Mucosa of stomach (tissue), 1 donor: Measurements from ENCODE around the gene HTRA2.

Source experiments
- H3K27me3 ChIP-seq: one replicate; pipeline ENCODE4 v1.7.0; 2013; ENCODE audit warnings: mild to moderate bottlenecking, low read length; ENCODE audit not compliant: control insufficient read depth, insufficient read depth
- H3K36me3 ChIP-seq: one replicate; pipeline ENCODE4 v1.7.0; 2013; ENCODE audit warnings: low read length; ENCODE audit not compliant: control insufficient read depth, insufficient read depth
- H3K4me1 ChIP-seq: one replicate; pipeline ENCODE4 v1.7.0; 2013; ENCODE audit warnings: mild to moderate bottlenecking, low read length; ENCODE audit not compliant: control insufficient read depth, insufficient read depth
- H3K4me3 ChIP-seq: one replicate; pipeline ENCODE4 v1.7.0; 2013; ENCODE audit warnings: low read length
- H3K9ac ChIP-seq: one replicate; pipeline ENCODE4 v1.7.0; 2013; ENCODE audit warnings: mild to moderate bottlenecking, low read length, moderate library complexity
- H3K9me3 ChIP-seq: one replicate; pipeline ENCODE4 v1.7.0; 2013; ENCODE audit warnings: mild to moderate bottlenecking, low read length, moderate library complexity; ENCODE audit not compliant: control insufficient read depth
- donor health status: Pancreatic carcinoma.

Gene HTRA2

DNA sequence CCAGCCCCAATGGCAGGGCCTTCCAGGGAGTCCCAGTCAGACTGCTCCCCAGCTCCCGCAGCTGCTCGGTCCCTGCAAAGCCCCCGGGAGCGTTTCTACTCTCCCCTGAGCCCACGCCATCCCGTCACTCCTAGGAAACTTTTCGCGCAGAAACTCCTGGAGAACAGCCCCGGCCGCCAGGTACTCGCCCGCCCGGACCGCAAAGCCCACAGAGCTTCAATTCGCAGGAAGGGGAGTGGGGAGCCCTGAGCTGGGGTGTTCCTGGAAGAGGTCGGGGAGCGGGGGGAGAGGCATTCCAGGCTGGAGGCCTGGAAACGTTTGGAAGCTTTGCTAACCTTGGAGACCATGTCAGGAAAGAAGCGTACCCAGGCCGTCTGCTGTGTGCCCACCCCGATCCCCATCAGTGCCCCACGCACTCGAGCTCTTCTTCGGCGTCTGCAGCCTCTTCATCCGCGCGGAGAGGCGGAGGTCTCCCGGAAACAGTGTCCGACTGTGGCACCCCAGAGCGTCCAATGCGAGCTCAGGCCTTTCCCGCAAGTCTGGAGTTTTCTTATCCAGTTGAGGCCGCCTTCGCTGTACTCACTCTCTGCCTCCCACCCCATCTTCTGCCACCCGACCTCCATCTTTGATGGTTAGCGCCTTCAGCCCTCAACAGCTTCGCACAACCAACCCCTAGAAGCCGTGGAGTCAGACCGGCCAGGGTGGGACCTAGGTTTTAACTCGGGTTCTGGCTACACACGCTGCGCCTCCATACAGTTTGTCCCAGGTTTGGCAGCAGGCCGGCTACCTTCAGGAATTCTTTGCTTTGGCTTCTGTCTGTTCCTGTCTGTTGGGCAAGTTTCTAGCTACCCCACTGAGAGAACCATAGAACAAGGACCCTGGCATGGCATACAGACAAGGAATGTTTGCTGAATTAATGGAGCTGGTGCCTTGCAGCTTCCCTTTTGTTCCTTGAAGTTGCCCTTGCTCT lies 25.9 kb upstream of the HTRA2 start:
- no peaks in the 10 kb centered on the region for H3K36me3 ChIP-seq
- peak overlapping the region; percentile 99 for H3K9ac ChIP-seq
- H3K4me1 ChIP-seq = peaks cover 58% of the 10 kb centered on the region
- peak overlapping the region; percentile 88 for H3K4me3 ChIP-seq
- no peaks in the 10 kb centered on the region for H3K9me3 ChIP-seq
- peaks cover 33% of the 10 kb centered on the region for H3K27me3 ChIP-seq

DNA sequence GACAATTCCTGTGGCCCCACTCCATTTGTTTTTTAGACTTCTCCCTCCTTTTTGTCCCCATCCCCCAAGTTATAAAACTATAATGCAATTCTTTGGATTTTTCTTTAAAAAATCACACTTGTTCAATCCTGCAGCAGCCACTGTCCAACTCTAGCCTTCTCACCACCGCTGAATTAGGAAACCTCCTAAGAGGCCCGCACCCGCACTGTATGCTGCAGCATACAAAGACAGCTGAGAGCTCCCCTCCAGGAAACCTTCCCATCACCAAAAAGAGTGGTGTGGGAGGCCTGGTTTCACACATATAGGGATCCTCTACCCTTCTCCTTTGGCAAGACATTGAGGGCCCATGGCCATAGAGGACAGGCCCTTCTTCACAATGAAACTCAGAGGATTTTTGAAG lies 25.1 kb upstream of the HTRA2 start:
- H3K4me3 ChIP-seq = peak overlapping the region; percentile 88
- H3K4me1 ChIP-seq = peaks cover 52% of the 10 kb centered on the region
- H3K9ac ChIP-seq = no peak overlapping the region
- H3K27me3 ChIP-seq = peaks cover 28% of the 10 kb centered on the region
- H3K9me3 ChIP-seq = no peaks in the 10 kb centered on the region
- H3K36me3 ChIP-seq = no peaks in the 10 kb centered on the region

DNA sequence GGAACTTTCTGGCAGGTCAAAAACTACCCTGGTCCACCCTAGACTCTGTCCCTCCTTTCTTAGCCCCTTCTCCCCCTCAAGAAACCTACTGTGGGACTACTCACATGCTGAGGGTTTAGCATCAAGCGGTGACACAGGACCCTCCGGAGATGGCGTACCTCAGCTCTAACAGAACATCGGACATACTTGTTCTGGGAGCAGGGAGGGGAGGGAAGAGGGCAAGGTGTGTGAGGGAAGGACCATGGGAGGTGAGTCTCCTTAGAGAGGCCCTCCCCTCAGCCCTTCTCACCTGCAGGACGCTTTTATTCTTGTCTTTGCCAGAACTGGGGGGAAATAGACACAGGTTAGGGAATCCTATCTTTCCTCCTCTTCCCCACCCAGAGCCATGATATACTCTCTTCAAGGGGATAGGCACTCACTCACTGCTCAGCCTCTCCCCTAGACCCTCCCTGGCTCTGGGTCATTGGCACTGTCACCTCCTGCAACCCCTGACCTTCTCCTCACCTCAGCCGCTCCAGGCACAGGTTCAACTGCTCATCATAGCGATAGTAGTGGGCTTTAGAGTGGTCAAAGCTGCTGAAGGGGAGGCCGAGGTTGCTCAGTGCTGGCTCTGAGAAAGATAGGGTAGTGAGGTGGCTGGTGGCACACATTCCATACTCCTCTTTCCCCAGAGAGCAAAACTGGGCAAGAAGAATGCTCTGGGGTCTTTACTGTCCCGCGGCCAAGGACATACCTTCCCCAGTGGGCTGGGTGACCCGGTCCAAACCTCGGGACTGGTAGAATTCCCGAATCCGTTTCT lies 24.1 kb upstream of the HTRA2 start:
- H3K9ac ChIP-seq = no peak overlapping the region
- no peaks in the 10 kb centered on the region for H3K36me3 ChIP-seq
- peaks cover 28% of the 10 kb centered on the region for H3K27me3 ChIP-seq
- peaks cover 48% of the 10 kb centered on the region for H3K4me1 ChIP-seq
- H3K4me3 ChIP-seq = no peak overlapping the region
- H3K9me3 ChIP-seq = no peaks in the 10 kb centered on the region

DNA sequence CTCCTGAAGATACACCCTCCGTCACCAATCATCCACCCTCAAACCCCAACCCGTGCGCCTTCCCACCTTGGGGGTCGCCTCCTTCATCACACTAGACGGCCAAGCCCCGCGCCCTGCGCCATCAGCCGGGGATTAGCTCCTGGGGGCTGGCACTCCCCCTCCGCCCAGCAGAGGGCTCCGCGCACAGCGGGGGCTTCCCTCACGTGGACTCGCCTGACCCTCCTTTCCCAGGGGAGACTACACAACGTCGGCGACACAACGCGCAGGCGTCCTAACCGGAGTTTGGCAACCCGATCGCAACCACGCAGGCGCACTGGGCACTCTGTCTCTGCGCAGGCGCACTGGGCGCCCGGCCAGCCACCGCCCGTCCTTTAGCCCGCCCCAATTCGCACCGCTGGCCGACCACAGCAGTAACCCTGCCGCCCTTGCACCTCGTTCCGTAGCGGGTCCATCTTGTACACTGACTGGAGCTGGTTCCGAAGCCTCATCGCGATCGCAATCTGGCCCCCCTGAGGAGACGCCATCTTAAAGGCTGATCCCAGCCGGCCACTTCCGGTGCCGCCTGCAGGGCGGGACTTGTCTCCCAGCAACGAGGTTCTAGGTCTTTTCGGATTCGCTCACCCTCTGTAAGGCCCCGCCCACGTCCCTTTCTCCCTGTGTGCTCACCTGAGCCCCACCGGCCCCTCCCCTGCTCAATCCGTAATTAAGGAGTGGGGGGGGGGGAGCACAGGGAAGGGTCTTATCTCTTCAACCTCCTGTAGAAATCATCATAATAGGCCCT lies 22.4 kb upstream of the HTRA2 start, which contains the start of gene PCGF1:
TSS of gene PCGF1 (minus strand) at position 551 of the 781 bp plus-strand sequence. CDS start at position 524, 27 bp downstream.
- H3K27me3 ChIP-seq = peaks cover 36% of the 10 kb centered on the region
- no peaks in the 10 kb centered on the region for H3K9me3 ChIP-seq
- H3K36me3 ChIP-seq = no peaks in the 10 kb centered on the region
- peak within 1 kb of the TSS; percentile 91 for H3K9ac ChIP-seq
- peak within 1 kb of the TSS; percentile 92 for H3K4me3 ChIP-seq
- H3K4me1 ChIP-seq = peaks cover 43% of the 10 kb centered on the region

DNA sequence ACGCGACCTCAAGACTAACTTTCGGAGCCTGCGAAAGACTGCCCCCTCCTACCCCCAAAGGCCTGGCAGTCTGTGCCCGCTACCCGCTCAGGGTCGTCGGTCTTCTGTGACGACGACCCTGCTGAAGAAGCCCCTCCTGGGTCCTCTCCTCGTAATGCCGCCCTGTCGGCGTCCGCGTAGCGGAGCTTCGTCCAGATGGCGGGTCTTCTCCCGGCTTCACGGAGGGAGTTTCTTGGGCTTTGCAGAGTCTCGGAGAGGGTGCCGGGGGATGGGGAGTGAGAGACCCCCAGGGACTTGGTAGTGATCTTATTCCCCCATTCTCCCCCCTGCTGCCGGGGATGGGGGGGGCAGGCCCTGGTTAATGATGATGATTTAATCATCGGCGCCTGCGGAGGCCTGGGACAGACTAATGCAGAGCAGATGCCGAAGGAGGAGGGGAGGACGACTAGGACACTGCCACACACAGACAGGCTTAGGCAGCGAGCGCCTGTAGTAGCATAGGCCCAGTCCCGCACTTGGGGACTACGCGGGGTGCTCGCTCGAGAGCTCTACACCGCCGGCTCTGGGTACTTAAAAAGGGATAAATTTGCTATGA lies 21.7 kb upstream of the HTRA2 start:
- Histone ChIP-seq H3K9me3 (no peaks in the 10 kb centered on the region), H3K4me1 (peaks cover 43% of the 10 kb centered on the region), H3K36me3 (no peaks in the 10 kb centered on the region), H3K4me3 (peak overlapping the region; percentile 92), H3K27me3 (peaks cover 43% of the 10 kb centered on the region), H3K9ac (peak overlapping the region; percentile 91)

DNA sequence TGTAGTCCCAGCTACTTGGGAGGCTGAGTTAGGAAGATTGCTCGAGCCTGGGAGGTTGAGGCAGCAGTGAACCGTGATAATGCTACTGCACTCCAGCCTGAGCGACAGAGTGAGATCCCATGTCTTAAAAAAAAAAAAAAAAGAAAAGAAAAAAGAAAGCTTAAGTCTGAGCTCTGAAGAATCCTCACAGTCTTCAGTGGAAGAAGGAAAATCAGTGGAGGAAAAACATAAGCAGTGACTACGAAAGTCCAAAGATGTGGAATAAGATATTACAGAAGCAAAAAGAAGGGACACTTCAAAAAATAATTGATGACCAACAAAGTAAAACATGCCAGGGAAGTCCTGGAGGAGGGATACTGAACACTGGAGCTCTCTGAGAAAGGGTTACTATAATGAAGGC lies 19.5 kb upstream of the HTRA2 start:
- Histone ChIP-seq H3K27me3 (peaks cover 66% of the 10 kb centered on the region), H3K4me1 (peaks cover 36% of the 10 kb centered on the region), H3K36me3 (no peaks in the 10 kb centered on the region), H3K9me3 (no peaks in the 10 kb centered on the region), H3K9ac (no peak overlapping the region), H3K4me3 (no peak overlapping the region)

DNA sequence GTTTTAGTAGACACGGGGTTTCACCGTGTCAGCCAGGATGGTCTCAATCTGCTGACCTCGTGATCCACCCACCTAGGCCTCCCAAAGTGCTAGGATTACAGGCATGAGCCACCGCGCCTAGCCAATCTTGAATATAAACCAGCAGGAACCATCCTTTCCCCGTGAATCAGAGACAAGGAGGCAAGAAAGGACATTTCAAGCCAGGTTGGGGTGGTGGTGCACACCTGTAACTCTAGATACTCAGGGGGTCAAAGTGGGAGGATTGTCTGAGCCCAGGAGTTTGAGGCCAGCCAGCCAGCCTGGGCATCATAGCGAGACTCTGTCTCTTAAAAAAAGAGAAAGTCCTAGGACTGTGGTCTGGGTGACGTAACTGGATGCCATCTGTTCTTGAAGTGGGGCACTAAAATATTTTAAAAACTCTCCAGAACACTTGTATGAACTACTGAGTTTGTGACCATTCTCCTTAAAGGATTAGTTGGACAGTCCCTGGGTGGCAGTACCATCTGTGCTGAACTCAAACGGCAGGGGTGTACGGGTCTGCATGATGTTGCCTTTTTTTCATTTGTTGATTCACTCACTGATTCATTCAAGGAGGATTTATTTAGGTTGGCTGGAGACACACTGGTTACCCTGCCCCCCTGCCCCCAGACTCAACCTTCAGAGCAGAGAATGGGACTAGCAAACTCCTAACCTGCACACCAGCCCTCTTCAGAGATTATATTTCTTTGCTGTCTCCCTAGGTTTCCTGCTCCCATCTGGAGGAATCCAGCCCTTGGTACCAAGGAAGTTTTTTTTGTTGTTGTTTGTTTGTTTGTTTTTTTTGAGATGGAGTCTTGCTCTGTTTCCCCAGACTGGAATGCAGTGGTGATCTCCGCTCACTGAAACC lies 18.4 kb upstream of the HTRA2 start:
- no peaks in the 10 kb centered on the region for H3K9me3 ChIP-seq

DNA sequence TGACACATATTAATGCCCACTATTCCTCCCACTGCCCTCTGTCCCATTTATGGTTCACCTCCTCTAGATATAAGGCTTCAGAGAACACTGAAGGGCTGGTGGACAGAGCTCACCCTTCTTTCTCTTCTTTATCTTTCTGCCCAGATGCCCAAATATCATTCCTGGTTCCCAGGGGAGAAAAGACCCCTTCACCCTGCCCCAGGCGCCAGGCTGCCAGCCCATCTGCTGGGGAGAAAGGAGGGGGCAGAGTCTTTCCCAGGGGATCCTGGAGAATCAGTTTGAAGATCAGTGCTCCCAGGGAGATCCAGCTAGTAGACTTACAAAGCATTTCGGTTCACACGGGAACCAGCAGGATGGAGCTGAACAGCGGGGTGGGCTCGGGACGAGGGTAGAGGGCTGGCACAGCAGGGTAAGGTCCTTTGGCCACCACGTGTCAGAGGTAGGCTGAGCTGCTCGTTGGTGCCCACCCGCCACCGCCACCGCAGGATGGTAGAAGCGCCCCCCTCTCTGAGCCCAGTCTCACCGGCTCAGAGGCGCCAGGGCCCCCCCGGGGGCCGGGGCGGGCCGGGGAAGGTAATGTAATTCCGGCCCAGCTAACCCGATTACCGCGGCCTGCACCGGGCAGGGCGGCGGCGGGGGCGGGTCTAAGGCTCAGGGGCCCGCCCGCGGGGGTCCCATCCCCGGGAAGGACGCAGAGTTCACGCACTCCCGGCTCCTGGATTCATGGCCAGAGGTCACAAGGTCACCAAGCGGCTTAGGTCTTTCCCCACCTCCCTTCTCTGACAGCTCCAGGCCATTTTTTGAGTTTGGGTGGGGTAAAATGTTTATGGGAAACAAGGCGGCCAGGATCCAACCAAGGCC lies 16.8 kb upstream of the HTRA2 start:
- peaks cover 27% of the 10 kb centered on the region for H3K4me1 ChIP-seq
- no peak overlapping the region for H3K4me3 ChIP-seq
- no peak overlapping the region for H3K9ac ChIP-seq
- no peaks in the 10 kb centered on the region for H3K9me3 ChIP-seq
- no peaks in the 10 kb centered on the region for H3K36me3 ChIP-seq
- H3K27me3 ChIP-seq = peaks cover 89% of the 10 kb centered on the region

More for the DNA sequence above, 18.4 kb upstream of the HTRA2 start:
- H3K27me3 ChIP-seq = peaks cover 76% of the 10 kb centered on the region
- H3K36me3 ChIP-seq = no peaks in the 10 kb centered on the region
- no peak overlapping the region for H3K4me3 ChIP-seq
- peaks cover 31% of the 10 kb centered on the region for H3K4me1 ChIP-seq
- H3K9ac ChIP-seq = no peak overlapping the region

DNA sequence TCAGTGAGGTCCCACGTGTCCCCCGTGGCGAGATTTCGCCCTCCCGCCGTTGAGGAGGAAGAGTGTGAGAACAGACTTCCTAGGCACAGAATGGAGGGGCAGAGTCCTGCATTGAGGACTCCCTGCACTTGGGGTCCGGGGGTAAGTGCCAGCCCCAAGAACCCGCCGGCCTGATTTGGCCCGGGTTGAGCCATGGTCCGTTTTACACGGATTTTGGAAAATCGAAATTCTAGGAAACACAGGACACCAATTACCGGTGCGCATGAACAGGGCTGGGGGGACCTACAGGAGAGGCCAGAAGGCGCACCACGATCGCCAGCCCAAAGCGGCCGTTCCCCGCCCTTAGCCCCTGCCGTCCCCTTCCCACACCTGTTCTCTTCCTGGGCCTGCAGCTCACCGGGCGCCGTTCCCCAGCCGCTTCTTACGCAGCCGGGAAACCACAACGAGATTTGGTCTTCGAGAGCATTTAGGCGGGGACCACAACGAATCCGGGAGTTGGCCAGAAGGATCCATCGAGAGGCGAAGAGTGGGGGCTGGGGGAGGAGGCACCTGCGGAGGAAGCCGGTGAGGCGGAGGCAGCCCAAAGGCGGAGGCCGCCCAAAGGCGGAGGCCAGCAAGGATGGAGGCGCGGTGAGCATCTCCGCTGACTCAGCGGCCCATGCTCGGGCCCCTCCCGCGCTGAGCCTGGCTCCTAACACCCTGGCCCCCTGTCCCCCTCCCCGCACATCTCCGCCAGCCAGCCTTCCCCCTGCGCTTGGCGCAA lies 15.9 kb upstream of the HTRA2 start:
- Histone ChIP-seq H3K9me3 (no peaks in the 10 kb centered on the region), H3K4me1 (peaks cover 21% of the 10 kb centered on the region), H3K9ac (no peak overlapping the region), H3K27me3 (peaks cover 91% of the 10 kb centered on the region), H3K36me3 (no peaks in the 10 kb centered on the region), H3K4me3 (no peak overlapping the region)
